Bronchial epithelial cell (primary cell): ENCODE data around the gene NRDC. TPM values are rescaled to one million over a fixed set of nuclear protein-coding genes. Genes with fewer than 3 reads are reported as not detected.

ENCODE experiments used
- DNase-seq: peaks from one replicate; pipeline ENCODE4 v3.0.0-alpha.2; 2010; ENCODE audit warnings: low read depth
- FAIRE-seq: peaks from 2 replicates; lab custom pipeline; 2011; peaks lifted over from hg19 to GRCh38; lab: Jason Lieb, UNC
- H3K27me3 ChIP-seq: 2 replicates; pipeline ENCODE4 v1.5.1; 2011; ENCODE audit warnings: low read length; ENCODE audit not compliant: control insufficient read depth, insufficient read depth
- H3K36me3 ChIP-seq: 2 replicates; pipeline ENCODE4 v1.5.1; 2011; ENCODE audit warnings: low read length; ENCODE audit not compliant: control insufficient read depth, insufficient read depth
- H3K4me3 ChIP-seq: 2 replicates; pipeline ENCODE4 v1.5.1; 2011; ENCODE audit warnings: mild to moderate bottlenecking, low read depth, low read length, control low read depth
- total RNA-seq: library from RNA; depleted of rRNA; stranded (reverse); fragments of >200 nt; gene quantifications from 2 replicates; pipeline ENCODE4 v1.2.1, GENCODE V29; 2014
- TF ChIP-seq, protein P1 (sequence below): IDR thresholded peaks from 2 replicates; pipeline ENCODE4 v1.5.1; 2011; ENCODE audit warnings: mild to moderate bottlenecking, moderate library complexity, low read length, control low read depth, inconsistent platforms; ENCODE audit not compliant: insufficient read depth, severe bottlenecking

NRDC gene
- total RNA-seq, 1 donor from 2014 or later = 67.4 TPM

- no peak for FAIRE-seq
- Histone ChIP-seq H3K36me3 (peaks cover 31% of the 10 kb centered on the region), H3K27me3 (no peaks in the 10 kb centered on the region), H3K4me3 (no peak overlapping the region)
- TF ChIP-seq, protein P1, sequence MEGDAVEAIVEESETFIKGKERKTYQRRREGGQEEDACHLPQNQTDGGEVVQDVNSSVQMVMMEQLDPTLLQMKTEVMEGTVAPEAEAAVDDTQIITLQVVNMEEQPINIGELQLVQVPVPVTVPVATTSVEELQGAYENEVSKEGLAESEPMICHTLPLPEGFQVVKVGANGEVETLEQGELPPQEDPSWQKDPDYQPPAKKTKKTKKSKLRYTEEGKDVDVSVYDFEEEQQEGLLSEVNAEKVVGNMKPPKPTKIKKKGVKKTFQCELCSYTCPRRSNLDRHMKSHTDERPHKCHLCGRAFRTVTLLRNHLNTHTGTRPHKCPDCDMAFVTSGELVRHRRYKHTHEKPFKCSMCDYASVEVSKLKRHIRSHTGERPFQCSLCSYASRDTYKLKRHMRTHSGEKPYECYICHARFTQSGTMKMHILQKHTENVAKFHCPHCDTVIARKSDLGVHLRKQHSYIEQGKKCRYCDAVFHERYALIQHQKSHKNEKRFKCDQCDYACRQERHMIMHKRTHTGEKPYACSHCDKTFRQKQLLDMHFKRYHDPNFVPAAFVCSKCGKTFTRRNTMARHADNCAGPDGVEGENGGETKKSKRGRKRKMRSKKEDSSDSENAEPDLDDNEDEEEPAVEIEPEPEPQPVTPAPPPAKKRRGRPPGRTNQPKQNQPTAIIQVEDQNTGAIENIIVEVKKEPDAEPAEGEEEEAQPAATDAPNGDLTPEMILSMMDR = no peak
- DNase-seq = peak; percentile 17
Measured at GRCh38 chr1:51790385-51790784, 88.1 kb downstream of the NRDC start.

- Histone ChIP-seq H3K27me3 (no peaks in the 10 kb centered on the region), H3K36me3 (peaks cover 31% of the 10 kb centered on the region), H3K4me3 (no peak overlapping the region)
- TF ChIP-seq, protein P1 = no peak
- FAIRE-seq = no peak
- DNase-seq = no peak
Measured at GRCh38 chr1:51789342-51789741, 89.2 kb downstream of the NRDC start.

GRCh38 chr1:51788938-51789337 is 89.6 kb downstream of the NRDC start:
- H3K36me3 ChIP-seq = peaks cover 30% of the 10 kb centered on the region

GRCh38 chr1:51784997-51785421 is 93.5 kb downstream of the NRDC start:
- no peaks in the 10 kb centered on the region for H3K27me3 ChIP-seq
- no peak for FAIRE-seq
- no peak overlapping the region for H3K4me3 ChIP-seq
- TF ChIP-seq, protein P1 = no peak
- no peak for DNase-seq
- peaks cover 21% of the 10 kb centered on the region for H3K36me3 ChIP-seq

More at GRCh38 chr1:51788938-51789337, 89.6 kb downstream of the NRDC start:
- Histone ChIP-seq H3K4me3 (no peak overlapping the region), H3K27me3 (no peaks in the 10 kb centered on the region)
- FAIRE-seq (no peak), DNase-seq (no peak)
- TF ChIP-seq, protein P1 = no peak

- FAIRE-seq (no peak), DNase-seq (no peak)
- H3K27me3 ChIP-seq = no peaks in the 10 kb centered on the region
- H3K4me3 ChIP-seq = no peak overlapping the region
- TF ChIP-seq, protein P1 = no peak
- H3K36me3 ChIP-seq = peaks cover 9% of the 10 kb centered on the region
Measured at GRCh38 chr1:51780927-51781326, 97.6 kb downstream of the NRDC start.

- Histone ChIP-seq H3K27me3 (no peaks in the 10 kb centered on the region), H3K36me3 (peaks cover 3% of the 10 kb centered on the region), H3K4me3 (no peak overlapping the region)
- no peak for DNase-seq
- FAIRE-seq = no peak
- TF ChIP-seq, protein P1 = no peak
Measured at GRCh38 chr1:51776408-51776807, 102.1 kb downstream of the NRDC start.
